ENCODE data around the gene PLEKHS1.

PLEKHS1 gene

GRCh38 chr10:113751181-113751732 is at the start of gene PLEKHS1:
PLEKHS1 (plus strand) TSS chr10:113751682; CDS start chr10:113755278, 3,596 bp downstream.
- no peaks in the 10 kb centered on the region for H3K9me3 Mint-ChIP-seq
- peaks cover 28% of the 10 kb centered on the region for H3K27me3 Mint-ChIP-seq
- no peak within 1 kb of the TSS for H3K27ac Mint-ChIP-seq
- no peaks in the 10 kb centered on the region for H3K36me3 Mint-ChIP-seq
- no peak within 1 kb of the TSS for H3K4me3 Mint-ChIP-seq
- CTCF ChIA-PET = no interaction called here
- DNase-seq = no peak
- H3K4me1 Mint-ChIP-seq = no peaks in the 10 kb centered on the region

- H3K4me3 Mint-ChIP-seq = no peak overlapping the region
- no peaks in the 10 kb centered on the region for H3K27me3 Mint-ChIP-seq
- no peaks in the 10 kb centered on the region for H3K9me3 Mint-ChIP-seq
- no peak overlapping the region for H3K27ac Mint-ChIP-seq
- peaks cover 27% of the 10 kb centered on the region for H3K36me3 Mint-ChIP-seq
- CTCF ChIA-PET = interaction anchor here (0.7 to 2.0 kb wide), 8 partner anchors 10 to 398 kb away, joined by 3 to 6 read pairs (median 3); no protein-coding TSS in a partner anchor
- peak; percentile 32 for DNase-seq
- H3K4me1 Mint-ChIP-seq = peaks cover 31% of the 10 kb centered on the region
Observed at GRCh38 chr10:113704637-113705343, 46.7 kb upstream of the PLEKHS1 start.

- CTCF ChIA-PET = interaction anchor here (0.7 to 2.0 kb wide), 7 partner anchors 10 to 397 kb away, joined by 3 to 6 read pairs (median 3); no protein-coding TSS in a partner anchor
Observed at GRCh38 chr10:113705344-113705652, 46.2 kb upstream of the PLEKHS1 start.

GRCh38 chr10:113706623-113707022 is 44.9 kb upstream of the PLEKHS1 start:
- Mint-ChIP-seq H3K27me3 (no peaks in the 10 kb centered on the region), H3K27ac (peak overlapping the region; percentile 22), H3K36me3 (peaks cover 20% of the 10 kb centered on the region), H3K4me3 (no peak overlapping the region), H3K9me3 (no peaks in the 10 kb centered on the region), H3K4me1 (peaks cover 34% of the 10 kb centered on the region)
- CTCF ChIA-PET = interaction anchor here (1.2 kb wide), 1 partner anchor 396 kb away, joined by 3 read pairs; no protein-coding TSS in a partner anchor
- no peak for DNase-seq

More at GRCh38 chr10:113705344-113705652, 46.2 kb upstream of the PLEKHS1 start:
- no peaks in the 10 kb centered on the region for H3K27me3 Mint-ChIP-seq
- DNase-seq = no peak
- no peak overlapping the region for H3K27ac Mint-ChIP-seq
- no peaks in the 10 kb centered on the region for H3K9me3 Mint-ChIP-seq
- peaks cover 26% of the 10 kb centered on the region for H3K36me3 Mint-ChIP-seq
- no peak overlapping the region for H3K4me3 Mint-ChIP-seq
- peaks cover 34% of the 10 kb centered on the region for H3K4me1 Mint-ChIP-seq

GRCh38 chr10:113708640-113709039 is 42.8 kb upstream of the PLEKHS1 start:
- H3K4me1 Mint-ChIP-seq = peaks cover 34% of the 10 kb centered on the region
- H3K9me3 Mint-ChIP-seq = no peaks in the 10 kb centered on the region
- DNase-seq = no peak
- H3K27ac Mint-ChIP-seq = no peak overlapping the region
- H3K4me3 Mint-ChIP-seq = no peak overlapping the region
- CTCF ChIA-PET = no interaction called here
- no peaks in the 10 kb centered on the region for H3K27me3 Mint-ChIP-seq
- H3K36me3 Mint-ChIP-seq = peaks cover 16% of the 10 kb centered on the region

GRCh38 chr10:113709221-113709838 is 42.2 kb upstream of the PLEKHS1 start:
- Mint-ChIP-seq H3K27ac (no peak overlapping the region), H3K9me3 (no peaks in the 10 kb centered on the region), H3K27me3 (no peaks in the 10 kb centered on the region), H3K36me3 (peaks cover 21% of the 10 kb centered on the region), H3K4me3 (no peak overlapping the region), H3K4me1 (peaks cover 34% of the 10 kb centered on the region)
- CTCF ChIA-PET = no interaction called here
- no peak for DNase-seq

- no peak for DNase-seq
- H3K36me3 Mint-ChIP-seq = peaks cover 29% of the 10 kb centered on the region
- H3K27ac Mint-ChIP-seq = peak overlapping the region; percentile 19
- H3K27me3 Mint-ChIP-seq = no peaks in the 10 kb centered on the region
- H3K4me3 Mint-ChIP-seq = no peak overlapping the region
- CTCF ChIA-PET = no interaction called here
- H3K9me3 Mint-ChIP-seq = no peaks in the 10 kb centered on the region
- H3K4me1 Mint-ChIP-seq = peaks cover 33% of the 10 kb centered on the region
Observed at GRCh38 chr10:113711142-113711541, 40.3 kb upstream of the PLEKHS1 start.

GRCh38 chr10:113712024-113712423 is 39.5 kb upstream of the PLEKHS1 start:
- Mint-ChIP-seq H3K4me1 (peaks cover 25% of the 10 kb centered on the region), H3K9me3 (no peaks in the 10 kb centered on the region), H3K4me3 (no peak overlapping the region), H3K27me3 (no peaks in the 10 kb centered on the region), H3K36me3 (peaks cover 36% of the 10 kb centered on the region), H3K27ac (no peak overlapping the region)
- no peak for DNase-seq
- CTCF ChIA-PET = no interaction called here

- no peak for DNase-seq
- peaks cover 18% of the 10 kb centered on the region for H3K4me1 Mint-ChIP-seq
- H3K4me3 Mint-ChIP-seq = no peak overlapping the region
- CTCF ChIA-PET = interaction anchor here (0.6 kb wide), 1 partner anchor 31 kb away, joined by 3 read pairs; no protein-coding TSS in a partner anchor
- no peaks in the 10 kb centered on the region for H3K9me3 Mint-ChIP-seq
- H3K36me3 Mint-ChIP-seq = peaks cover 40% of the 10 kb centered on the region
- no peaks in the 10 kb centered on the region for H3K27me3 Mint-ChIP-seq
- H3K27ac Mint-ChIP-seq = no peak overlapping the region
Observed at GRCh38 chr10:113712755-113713639, 38.5 kb upstream of the PLEKHS1 start.

GRCh38 chr10:113713640-113713982 is 37.9 kb upstream of the PLEKHS1 start:
- H3K4me1 Mint-ChIP-seq = peaks cover 14% of the 10 kb centered on the region
- no peak overlapping the region for H3K27ac Mint-ChIP-seq
- H3K36me3 Mint-ChIP-seq = peaks cover 43% of the 10 kb centered on the region
- H3K4me3 Mint-ChIP-seq = no peak overlapping the region
- H3K9me3 Mint-ChIP-seq = no peaks in the 10 kb centered on the region
- no peak for DNase-seq
- H3K27me3 Mint-ChIP-seq = no peaks in the 10 kb centered on the region
- CTCF ChIA-PET = no interaction called here

GRCh38 chr10:113716109-113716910 is 35.2 kb upstream of the PLEKHS1 start:
- Mint-ChIP-seq H3K27me3 (no peaks in the 10 kb centered on the region), H3K27ac (no peak overlapping the region), H3K9me3 (no peaks in the 10 kb centered on the region), H3K4me3 (no peak overlapping the region), H3K36me3 (peaks cover 46% of the 10 kb centered on the region), H3K4me1 (no peaks in the 10 kb centered on the region)
- CTCF ChIA-PET = interaction anchor here (1.0 to 1.8 kb wide), 2 partner anchors 14 to 154 kb away, joined by 3 to 5 read pairs; no protein-coding TSS in a partner anchor
- DNase-seq = no peak

GRCh38 chr10:113718969-113719822 is 32.3 kb upstream of the PLEKHS1 start:
- Mint-ChIP-seq H3K9me3 (no peaks in the 10 kb centered on the region), H3K4me1 (no peaks in the 10 kb centered on the region), H3K27me3 (no peaks in the 10 kb centered on the region), H3K36me3 (peaks cover 56% of the 10 kb centered on the region), H3K27ac (no peak overlapping the region), H3K4me3 (no peak overlapping the region)
- DNase-seq = no peak
- CTCF ChIA-PET = no interaction called here

- H3K4me3 Mint-ChIP-seq = no peak overlapping the region
- CTCF ChIA-PET = no interaction called here
Observed at GRCh38 chr10:113720386-113720785, 31.1 kb upstream of the PLEKHS1 start.

More at GRCh38 chr10:113720386-113720785, 31.1 kb upstream of the PLEKHS1 start:
- Mint-ChIP-seq H3K27ac (no peak overlapping the region), H3K4me1 (no peaks in the 10 kb centered on the region), H3K27me3 (no peaks in the 10 kb centered on the region), H3K36me3 (peaks cover 62% of the 10 kb centered on the region), H3K9me3 (no peaks in the 10 kb centered on the region)
- no peak for DNase-seq

All from activated naive CD4-positive, alpha-beta T cell treated with anti-CD3 and anti-CD28 coated beads, Interleukin-2, amount 10 ng/mL, durations not matched to agents 7 days and 5 days (primary cell).